BLaER1 treated with 17β-estradiol and CSF1 and Interleukin-3, amounts not matched to agents 10 nM and 100 nM (cell line): ENCODE data around the gene MMRN2.
A peak's percentile ranks its signal among the peaks of the same experiment; 100 is the strongest.
"Not testable (repeated sequence)": the region's sequence is repeated elsewhere in the genome, so short reads cannot be mapped to it uniquely, and the experiment has no call there.

ENCODE experiments used
- H3K27ac ChIP-seq, 11 experiments: shearing (Covaris generic); formaldehyde crosslinking; 2 replicates each; pipeline ENCODE4 v1.8.1; 2022
- H3K27me3 ChIP-seq, 11 experiments: shearing (Covaris generic); formaldehyde crosslinking; 2 replicates each; pipeline ENCODE4 v1.8.1; 2022
- H3K36me3 ChIP-seq, 11 experiments: shearing (Covaris generic); formaldehyde crosslinking; 2 replicates each; pipeline ENCODE4 v1.8.1; 2022
- H3K4me1 ChIP-seq, 10 experiments: shearing (Covaris generic); formaldehyde crosslinking; 2 replicates each; pipeline ENCODE4 v1.8.1; 2022
- H3K4me2 ChIP-seq, 11 experiments: shearing (Covaris generic); formaldehyde crosslinking; 2 replicates each; pipeline ENCODE4 v1.8.1; 2022
- H3K4me3 ChIP-seq, 10 experiments: shearing (Covaris generic); formaldehyde crosslinking; 2 replicates each; pipeline ENCODE4 v1.8.1; 2022
- H3K9ac ChIP-seq, 11 experiments: shearing (Covaris generic); formaldehyde crosslinking; 2 replicates each; pipeline ENCODE4 v1.8.1; 2022
- H3K9me3 ChIP-seq, 11 experiments: shearing (Covaris generic); formaldehyde crosslinking; replicated peaks in 1 of 11; 2 replicates each; pipeline ENCODE4 v1.8.1; 2022
- H4K20me1 ChIP-seq, 11 experiments: shearing (Covaris generic); formaldehyde crosslinking; 2 replicates each; pipeline ENCODE4 v1.8.1; 2022
- Cebpa-rat ChIP-seq, 11 experiments: shearing (Covaris generic); IDR thresholded peaks; 2 replicates each; pipeline ENCODE4 v1.8.1; 2022

MMRN2 gene

GRCh38 chr10:86954681-86955500 is 2.5 kb downstream of the MMRN2 start:
- Histone ChIP-seq H3K27ac (no peak overlapping the region; a peak in 1 of 22 replicates), H4K20me1 (no peaks in the 10 kb centered on the region), H3K4me1 (peaks cover 15 to 39% (median 29%) of the 10 kb centered on the region in 10 experiments), H3K9ac (no peak overlapping the region), H3K27me3 (no peaks in the 10 kb centered on the region), H3K4me2 (0 out of 22 replicates have a peak overlapping the region, but pooled peaks of 1 of the 11 experiments have one; percentile 11), H3K4me3 (no peak overlapping the region), H3K36me3 (no peaks in the 10 kb centered on the region; a peak in 1 of 22 replicates), H3K9me3 (peaks cover 28 to 41% (median 36%) of the 10 kb centered on the region in 11 experiments)
- no peak for TF ChIP-seq Cebpa-rat (IDR thresholded peaks at IDR 0.05)

DNA sequence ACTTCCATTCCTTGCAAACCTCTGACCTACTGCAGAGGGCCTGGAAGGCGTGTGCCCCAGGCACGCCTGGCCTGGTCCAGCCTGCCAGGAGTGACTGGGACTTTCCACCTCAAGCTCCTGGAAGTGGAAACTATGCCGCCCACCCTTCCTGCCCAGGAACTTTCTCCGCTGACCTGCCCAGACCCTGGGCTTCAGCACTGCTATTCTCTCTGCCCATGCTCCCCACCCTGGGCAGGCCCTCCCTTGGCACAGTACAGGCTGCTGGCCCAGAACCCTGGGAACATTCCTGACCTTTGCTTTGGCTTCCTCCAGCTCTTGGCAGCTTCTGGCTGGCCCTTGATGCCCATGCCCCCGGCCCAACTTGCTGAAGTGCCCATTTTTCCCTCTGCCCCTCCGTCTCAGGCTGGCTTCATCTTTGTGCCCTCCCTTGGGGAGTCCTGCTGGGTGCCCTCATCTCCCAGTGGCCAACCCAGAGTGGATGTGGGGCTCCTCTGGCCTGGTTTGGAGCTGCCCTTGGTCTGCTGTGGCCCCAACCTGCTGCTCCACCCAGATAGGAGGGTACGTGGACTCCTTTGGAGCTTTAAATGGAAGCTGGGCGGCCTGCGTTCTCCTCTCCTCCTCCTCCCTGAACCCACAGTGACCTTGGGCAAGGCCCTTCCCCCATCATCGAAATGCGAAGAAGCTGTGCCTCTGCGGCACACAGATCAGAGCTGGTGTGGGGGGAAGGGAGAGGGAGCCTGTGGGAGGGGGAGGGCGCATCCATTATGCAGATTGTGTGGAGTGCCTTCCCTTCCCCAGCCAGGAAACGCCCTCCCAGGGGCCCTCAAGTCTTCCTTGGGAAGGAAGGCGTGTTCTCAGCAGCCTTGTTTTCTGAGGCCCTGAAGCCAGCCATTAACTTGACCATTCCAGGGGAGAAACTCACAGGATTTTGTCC is 3.4 kb downstream of the MMRN2 start:
- Histone ChIP-seq H3K9ac (no peak overlapping the region), H3K36me3 (no peaks in the 10 kb centered on the region; a peak in 1 of 22 replicates), H3K4me1 (peaks cover 12 to 30% (median 23%) of the 10 kb centered on the region in 10 experiments), H3K27ac (no peak overlapping the region), H3K4me2 (no peak overlapping the region), H3K4me3 (no peak overlapping the region), H4K20me1 (no peaks in the 10 kb centered on the region), H3K9me3 (peaks cover 28 to 41% (median 36%) of the 10 kb centered on the region in 11 experiments), H3K27me3 (no peaks in the 10 kb centered on the region)
- no peak for TF ChIP-seq Cebpa-rat (IDR thresholded peaks at IDR 0.05)

DNA sequence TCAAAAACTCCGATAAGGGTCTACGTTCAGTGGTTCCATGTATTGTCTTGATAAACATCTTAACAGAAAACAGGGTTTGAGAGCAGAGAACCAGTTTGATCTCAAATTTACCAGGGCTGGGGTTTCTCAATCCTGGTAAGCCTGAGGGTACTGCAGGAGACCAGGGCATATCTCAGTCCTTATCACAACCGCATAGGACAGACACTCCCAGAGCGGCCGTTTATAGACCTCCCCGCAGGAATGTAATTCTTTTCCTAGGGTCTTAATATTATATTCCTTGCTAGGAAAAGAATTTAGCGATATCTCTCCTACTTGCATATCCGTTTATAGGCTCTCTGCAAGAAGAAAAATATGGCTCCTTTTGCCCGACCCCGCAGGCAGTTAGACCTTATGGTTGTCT is 4.7 kb downstream of the MMRN2 start:
- H3K4me2 ChIP-seq, H3K9ac ChIP-seq, H3K36me3 ChIP-seq, H3K27ac ChIP-seq, H3K27me3 ChIP-seq, H4K20me1 ChIP-seq, H3K4me3 ChIP-seq: not testable (repeated sequence)
- Histone ChIP-seq H3K4me1 (peaks cover 6 to 17% (median 12%) of the 10 kb centered on the region in 10 experiments), H3K9me3 (peaks cover 28 to 41% (median 36%) of the 10 kb centered on the region in 11 experiments)

DNA sequence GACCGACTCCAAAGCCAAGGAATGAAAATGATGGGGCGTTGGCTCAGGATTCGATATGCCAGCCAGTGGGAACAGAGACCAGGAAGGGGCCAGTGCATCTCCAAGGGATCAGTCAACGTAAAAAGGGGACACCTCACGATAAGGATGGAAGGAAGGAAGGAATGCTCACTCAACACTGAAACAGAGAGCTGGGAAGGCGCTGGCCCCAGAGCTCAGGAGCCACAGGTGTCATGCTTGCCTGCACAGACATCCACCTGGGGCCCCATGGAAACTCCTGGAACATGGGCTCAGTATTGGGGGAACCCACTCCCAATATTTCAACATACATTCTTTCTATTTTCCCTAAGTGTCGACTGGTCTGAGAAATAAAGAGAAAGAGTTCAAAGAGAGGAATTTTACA is 5.3 kb downstream of the MMRN2 start:
- Histone ChIP-seq H3K27me3 (no peaks in the 10 kb centered on the region), H3K9ac (no peak overlapping the region), H3K4me2 (no peak overlapping the region), H3K36me3 (no peaks in the 10 kb centered on the region; a peak in 1 of 22 replicates), H4K20me1 (no peaks in the 10 kb centered on the region), H3K27ac (no peak overlapping the region), H3K4me3 (no peak overlapping the region), H3K9me3 (peaks cover 28 to 41% (median 36%) of the 10 kb centered on the region in 11 experiments), H3K4me1 (peaks cover 0 to 11% (median 6%) of the 10 kb centered on the region in 10 experiments; a peak in 12 of 20 replicates)
- no peak for TF ChIP-seq Cebpa-rat (IDR thresholded peaks at IDR 0.05)

DNA sequence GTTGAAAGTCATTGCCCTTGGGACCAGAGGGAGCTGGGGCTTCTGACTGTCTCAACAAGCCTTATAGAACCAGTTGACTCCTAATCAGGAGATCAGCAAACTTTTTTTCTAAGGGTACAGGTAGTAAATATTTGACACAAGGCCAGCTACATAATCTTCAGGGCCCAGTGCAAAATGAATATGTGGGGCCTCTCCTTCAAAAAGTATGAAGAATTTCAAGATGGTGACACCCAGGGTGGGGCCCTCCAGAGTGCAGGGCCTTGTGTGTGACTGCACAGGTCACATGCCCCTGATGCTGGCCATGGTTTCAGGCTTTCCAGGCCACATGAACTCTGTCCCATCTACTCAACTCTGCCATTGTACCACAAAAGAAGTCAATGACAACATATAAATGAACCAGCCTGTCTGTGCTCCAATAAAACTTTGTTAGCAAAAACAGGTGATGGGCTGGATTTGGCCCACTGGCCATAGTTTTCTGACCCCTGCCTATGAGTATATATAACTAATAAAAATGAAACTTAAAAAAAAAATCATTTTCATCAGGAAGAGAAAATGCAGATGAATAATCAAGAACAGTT is 6.1 kb downstream of the MMRN2 start:
- H3K36me3 ChIP-seq: no peaks in the 10 kb centered on the region; a peak in 1 of 22 replicates
- peaks cover 28 to 41% (median 36%) of the 10 kb centered on the region in 11 experiments for H3K9me3 ChIP-seq
- no peaks in the 10 kb centered on the region for H4K20me1 ChIP-seq
- H3K9ac ChIP-seq: no peak overlapping the region
- no peak overlapping the region for H3K4me2 ChIP-seq
- peaks cover 0 to 6% (median 0%) of the 10 kb centered on the region in 10 experiments; a peak in 4 of 20 replicates for H3K4me1 ChIP-seq
- no peak overlapping the region for H3K4me3 ChIP-seq
- no peaks in the 10 kb centered on the region for H3K27me3 ChIP-seq
- H3K27ac ChIP-seq: no peak overlapping the region
- no peak for TF ChIP-seq Cebpa-rat (IDR thresholded peaks at IDR 0.05)

- H4K20me1 ChIP-seq: no peaks in the 10 kb centered on the region
- no peak overlapping the region for H3K27ac ChIP-seq
- H3K27me3 ChIP-seq: no peaks in the 10 kb centered on the region
- H3K4me3 ChIP-seq: no peak overlapping the region
- H3K9me3 ChIP-seq: peaks cover 28 to 41% (median 36%) of the 10 kb centered on the region in 11 experiments
- no peak overlapping the region for H3K9ac ChIP-seq
- no peak overlapping the region for H3K4me2 ChIP-seq
- no peaks in the 10 kb centered on the region; a peak in 1 of 22 replicates for H3K36me3 ChIP-seq
- no peak for TF ChIP-seq Cebpa-rat (IDR thresholded peaks at IDR 0.05)
- H3K4me1 ChIP-seq: peaks cover 0 to 1% (median 0%) of the 10 kb centered on the region in 10 experiments; a peak in 2 of 20 replicates
Observed at GRCh38 chr10:86950349-86950748, 7.1 kb downstream of the MMRN2 start.

- H3K27ac ChIP-seq, H3K9ac ChIP-seq, H3K4me2 ChIP-seq, H3K36me3 ChIP-seq, H3K27me3 ChIP-seq, H3K4me3 ChIP-seq, H4K20me1 ChIP-seq, H3K4me1 ChIP-seq: not testable (repeated sequence)
- peaks cover 18 to 25% (median 22%) of the 10 kb centered on the region in 11 experiments for H3K9me3 ChIP-seq
Observed at GRCh38 chr10:86947806-86948205, 9.6 kb downstream of the MMRN2 start.

DNA sequence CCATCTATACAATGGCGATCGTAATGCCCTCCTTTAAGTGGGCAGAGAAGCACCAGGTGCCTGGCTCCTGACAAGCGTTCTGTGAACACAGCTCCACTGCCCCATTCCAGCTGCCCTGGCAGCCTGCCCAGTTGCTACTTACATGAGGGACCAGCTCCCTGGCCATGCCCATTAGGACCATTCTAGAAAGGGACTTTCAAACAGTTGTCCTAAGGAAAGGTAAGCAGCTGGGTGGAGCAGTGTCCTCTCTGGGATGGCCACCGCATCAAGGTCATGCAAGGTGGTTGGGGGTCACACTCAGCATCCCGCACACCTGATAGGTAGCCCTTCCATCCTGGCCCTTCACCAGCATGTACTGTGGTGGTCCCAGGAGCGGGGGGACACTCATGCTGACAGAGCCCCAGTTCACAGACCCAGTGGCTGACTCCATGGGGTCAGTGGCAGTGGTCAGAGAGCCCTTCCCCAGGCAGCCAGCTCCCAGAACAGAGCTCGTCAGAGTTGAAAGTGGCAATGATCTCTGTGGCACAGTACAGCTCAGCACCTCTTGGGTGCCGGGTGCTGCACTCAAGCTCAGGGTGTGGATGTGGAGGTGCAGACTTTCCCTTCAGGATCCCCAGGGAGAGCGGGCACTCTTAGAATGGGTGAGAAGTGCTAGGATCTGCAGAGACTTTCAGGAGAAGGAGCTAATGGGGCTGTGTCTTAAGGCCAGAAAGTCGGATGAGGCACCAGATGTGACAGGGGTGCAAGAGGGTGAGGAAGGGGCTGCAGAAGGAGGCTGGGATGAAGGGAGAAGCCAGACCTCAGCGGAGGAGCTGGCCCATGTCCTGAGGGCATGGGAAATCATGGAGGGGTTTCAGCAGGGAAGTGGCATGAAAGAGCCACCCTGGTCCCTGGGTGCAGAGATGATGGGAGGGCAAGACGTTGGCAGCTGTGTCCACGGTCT is 10.9 kb downstream of the MMRN2 start:
- Histone ChIP-seq H3K9me3 (peaks cover 5 to 14% (median 9%) of the 10 kb centered on the region in 11 experiments; a peak in 19 of 22 replicates), H3K27ac (no peak overlapping the region), H3K9ac (no peak overlapping the region), H3K4me3 (no peak overlapping the region), H3K4me1 (no peaks in the 10 kb centered on the region), H3K36me3 (no peaks in the 10 kb centered on the region), H3K27me3 (no peaks in the 10 kb centered on the region), H4K20me1 (no peaks in the 10 kb centered on the region), H3K4me2 (no peak overlapping the region)
- no peak for TF ChIP-seq Cebpa-rat (IDR thresholded peaks at IDR 0.05)
